WTC11 (cell line): ENCODE measurements around the gene CNTNAP5.

Experiments used
- ATF2 ChIP-seq: sonication (generic); formaldehyde crosslinking; IDR thresholded peaks from 2 replicates; pipeline ENCODE4 v1.8.1; 2022; ENCODE audit warnings: low read depth, missing genetic modification reagents, borderline replicate concordance
- CTCF ChIP-seq: fragments of 200-600 bp; IDR thresholded peaks from 2 replicates; pipeline ENCODE4 v1.8.0; 2022; ENCODE audit warnings: antibody characterized with exemption
- ETV6 ChIP-seq: sonication (generic); formaldehyde crosslinking; IDR thresholded peaks from 2 replicates; pipeline ENCODE4 v1.8.1; 2022; ENCODE audit warnings: mild to moderate bottlenecking, missing genetic modification reagents
- FOXK1 ChIP-seq: sonication (generic); formaldehyde crosslinking; IDR thresholded peaks from 2 replicates; pipeline ENCODE4 v1.8.0; 2022; ENCODE audit warnings: mild to moderate bottlenecking, moderate library complexity, missing genetic modification reagents
- IRF1 ChIP-seq: sonication (generic); formaldehyde crosslinking; IDR thresholded peaks from 2 replicates; pipeline ENCODE4 v1.8.0; 2023; ENCODE audit warnings: missing genetic modification reagents
- MLX ChIP-seq: sonication (generic); formaldehyde crosslinking; IDR thresholded peaks from 2 replicates; pipeline ENCODE4 v1.8.1; 2023; ENCODE audit warnings: mild to moderate bottlenecking, missing genetic modification reagents, moderate library complexity
- NR3C1 ChIP-seq: sonication (generic); formaldehyde crosslinking; conservative IDR thresholded peaks from 2 replicates; pipeline ENCODE4 v1.8.1; 2023; ENCODE audit warnings: low read depth, mild to moderate bottlenecking, missing genetic modification reagents
- RELA ChIP-seq: sonication (generic); formaldehyde crosslinking; IDR thresholded peaks from 2 replicates; pipeline ENCODE4 v1.8.1; 2022; ENCODE audit warnings: missing genetic modification reagents, mild to moderate bottlenecking, borderline replicate concordance
- USF1 ChIP-seq: sonication (generic); formaldehyde crosslinking; IDR thresholded peaks from 2 replicates; pipeline ENCODE4 v1.8.0; 2022; ENCODE audit warnings: mild to moderate bottlenecking, missing genetic modification reagents
- ZSCAN18 ChIP-seq: fragments of 250-450 bp; sonication (Bioruptor Pico); IDR thresholded peaks from 2 replicates; pipeline ENCODE4 v2.1.2; 2022; ENCODE audit warnings: mild to moderate bottlenecking, moderate library complexity

- no peak for TF ChIP-seq FOXK1 (CRISPR knock-in tag)
- no peak for TF ChIP-seq NR3C1
- TF ChIP-seq CTCF: peak; percentile 75; the same call in 1 of the 2 replicates
- no peak for TF ChIP-seq ETV6 (CRISPR knock-in tag)
- TF ChIP-seq ATF2 (CRISPR knock-in tag): no peak
- TF ChIP-seq RELA (CRISPR knock-in tag): no peak
- TF ChIP-seq USF1 (CRISPR knock-in tag): no peak
- no peak for TF ChIP-seq MLX (CRISPR knock-in tag)
- TF ChIP-seq IRF1: no peak
- TF ChIP-seq ZSCAN18: no peak
Observed at GRCh38 chr2:124804014-124804940, 779.2 kb downstream of the CNTNAP5 start.
